Brain microvascular endothelial cell (primary cell): Measurements from ENCODE around the gene ZFP57.
A peak's percentile ranks its signal among the peaks of the same experiment; 100 is the strongest.

Experiments
- DNase-seq: peaks from one replicate; pipeline ENCODE4 v3.0.0-alpha.2; 2020
- H3K27ac ChIP-seq: fragments of 250-450 bp; sonication (Bioruptor Pico); 2 replicates; pipeline ENCODE4 v1.5.1; 2020; ENCODE audit warnings: mild to moderate bottlenecking, moderate library complexity
- H3K27me3 ChIP-seq: fragments of 250-450 bp; sonication (Bioruptor Pico); replicated peaks from 2 replicates; pipeline ENCODE4 v1.5.1; 2020; ENCODE audit warnings: mild to moderate bottlenecking
- H3K36me3 ChIP-seq: fragments of 250-450 bp; sonication (Bioruptor Pico); replicated peaks from 2 replicates; pipeline ENCODE4 v1.5.1; 2020; ENCODE audit warnings: mild to moderate bottlenecking
- H3K4me3 ChIP-seq: 2 replicates; pipeline ENCODE4 v1.5.1; 2011; ENCODE audit warnings: low read depth, mild to moderate bottlenecking, control low read depth, low read length, moderate library complexity
- CTCF ChIP-seq: IDR thresholded peaks from 2 replicates; pipeline ENCODE4 v1.5.1; 2011; ENCODE audit warnings: low read depth, mild to moderate bottlenecking, moderate library complexity, low read length, control low read depth, inconsistent platforms; ENCODE audit errors: missing control alignments
- in situ Hi-C: cut with HindIII; loops from 2 replicates; pipeline ENCODE4 v1.10.0; 2017; ENCODE audit warnings: low sequenced_read_pairs, low pct_ligation_motif_present

ZFP57 gene

GRCh38 chr6:29723262-29723665, 42.3 kb upstream of the ZFP57 start, which contains the start of gene HLA-F:
TSS of gene HLA-F (plus strand) at chr6:29723434. CDS start at chr6:29723464, 30 bp downstream.
- no peak within 1 kb of the TSS for H3K27ac ChIP-seq
- DNase-seq = peak; percentile 87
- in situ Hi-C loops = no loop called here
- peak within 1 kb of the TSS; percentile 58 for H3K4me3 ChIP-seq
- no peaks in the 10 kb centered on the region for H3K27me3 ChIP-seq
- no peaks in the 10 kb centered on the region for H3K36me3 ChIP-seq
- no peak for TF ChIP-seq CTCF

GRCh38 chr6:29720863-29721262, 39.9 kb upstream of the ZFP57 start:
- H3K36me3 ChIP-seq = no peaks in the 10 kb centered on the region
- in situ Hi-C loops = no loop called here
- no peak for DNase-seq
- TF ChIP-seq CTCF = no peak
- H3K4me3 ChIP-seq = no peak overlapping the region
- no peak overlapping the region for H3K27ac ChIP-seq
- H3K27me3 ChIP-seq = no peaks in the 10 kb centered on the region

- in situ Hi-C loops = no loop called here
- Histone ChIP-seq H3K36me3 (no peaks in the 10 kb centered on the region), H3K4me3 (no peak overlapping the region), H3K27ac (no peak overlapping the region), H3K27me3 (peaks cover 2% of the 10 kb centered on the region)
- no peak for TF ChIP-seq CTCF
- DNase-seq = no peak
These were observed 29.5 kb upstream of the ZFP57 start for GRCh38 chr6:29710281-29710941.

GRCh38 chr6:29709188-29709587, 28.2 kb upstream of the ZFP57 start:
- no peak for TF ChIP-seq CTCF
- in situ Hi-C loops = no loop called here
- no peak overlapping the region for H3K27ac ChIP-seq

GRCh38 chr6:29708432-29709179, 27.7 kb upstream of the ZFP57 start:
- no peak overlapping the region for H3K4me3 ChIP-seq
- no peak for DNase-seq
- H3K36me3 ChIP-seq = no peaks in the 10 kb centered on the region
- H3K27me3 ChIP-seq = peaks cover 3% of the 10 kb centered on the region
- in situ Hi-C loops = no loop called here
- TF ChIP-seq CTCF = no peak
- H3K27ac ChIP-seq = no peak overlapping the region

More at GRCh38 chr6:29709188-29709587, 28.2 kb upstream of the ZFP57 start:
- Histone ChIP-seq H3K4me3 (no peak overlapping the region), H3K27me3 (peaks cover 3% of the 10 kb centered on the region), H3K36me3 (no peaks in the 10 kb centered on the region)
- DNase-seq = no peak
